Natural killer cell (primary cell): ENCODE measurements around the gene PUS1. TPM values are rescaled to one million over a fixed set of nuclear protein-coding genes. Genes with fewer than 3 reads are reported as not detected.
A peak's percentile ranks its signal among the peaks of the same experiment; 100 is the strongest.

Experiments used
- ATAC-seq, 3 donors: fragments of 150-1000 bp in 2 of 3; fragments of 200-7000 bp in 1 of 3; cut with Tn5 transposase; 1 replicate in 1 of 3; 2 replicates in 2 of 3; pipeline ENCODE4 v1.10.0; 2021; ENCODE audit warnings: mild to moderate bottlenecking in 2 of 3, moderate library complexity in 2 of 3
- DNase-seq, 2 donors: peaks; one replicate each; pipeline versions ENCODE4 v3.0.0 to v3.0.0-alpha.2; 2013 to 2021; ENCODE audit warnings: mixed read lengths in 1 of 2
- H3K27ac ChIP-seq: one replicate; pipeline ENCODE4 v1.5.1; 2013; ENCODE audit warnings: mild to moderate bottlenecking, low read length
- H3K27me3 ChIP-seq: one replicate; pipeline ENCODE4 v1.6.1; 2013; ENCODE audit warnings: low read length; ENCODE audit not compliant: control insufficient read depth, insufficient read depth
- H3K36me3 ChIP-seq: one replicate; pipeline ENCODE4 v1.6.1; 2013; ENCODE audit warnings: low read length; ENCODE audit not compliant: control insufficient read depth, insufficient read depth
- H3K4me1 ChIP-seq: one replicate; pipeline ENCODE4 v1.6.1; 2013; ENCODE audit warnings: low read length; ENCODE audit not compliant: control insufficient read depth, insufficient read depth
- H3K4me3 ChIP-seq: one replicate; pipeline ENCODE4 v1.5.1; 2013; ENCODE audit warnings: low read length
- H3K9me3 ChIP-seq: one replicate; pipeline ENCODE4 v1.6.1; 2013; ENCODE audit warnings: low read length; ENCODE audit not compliant: control insufficient read depth, insufficient read depth
- H3K27ac Mint-ChIP-seq, 2 donors: one replicate each; pipeline ENCODE4 v1.8.0; 2022; ENCODE audit warnings: mild to moderate bottlenecking in 2 of 2, mixed read lengths in 2 of 2, moderate library complexity in 1 of 2
- H3K27me3 Mint-ChIP-seq, 2 donors: one replicate each; pipeline ENCODE4 v1.8.0; 2022; ENCODE audit warnings: low read depth in 2 of 2, mixed read lengths in 2 of 2
- H3K36me3 Mint-ChIP-seq: one replicate; pipeline ENCODE4 v1.8.0; 2022; ENCODE audit warnings: mixed read lengths
- H3K4me1 Mint-ChIP-seq, 2 donors: one replicate each; pipeline ENCODE4 v1.8.0; 2022; ENCODE audit warnings: mixed read lengths in 2 of 2
- H3K4me3 Mint-ChIP-seq: one replicate; pipeline ENCODE4 v1.8.0; 2022; ENCODE audit warnings: mild to moderate bottlenecking, moderate library complexity, mixed read lengths
- H3K9me3 Mint-ChIP-seq, 2 donors: one replicate each; pipeline ENCODE4 v1.8.0; 2022; ENCODE audit warnings: mixed read lengths in 2 of 2
- CTCF ChIP-seq: fragments of 200-600 bp; IDR thresholded peaks from one replicate; pipeline ENCODE4 v1.8.0; 2022; ENCODE audit warnings: antibody characterized with exemption
- WGBS: methylation state at CpG from one replicate; pipeline ENCODE4 v1.1.7; 2013; ENCODE audit warnings: missing lambda C conversion rate; ENCODE audit not compliant: insufficient coverage; 5-methylcytosine and 5-hydroxymethylcytosine counted together
- intact Hi-C: fragments of 100-400 bp; cut with micrococcal nuclease; formaldehyde crosslinking; loops from one replicate; pipeline ENCODE4 v1.14.2; 2022
- total RNA-seq, 4 donors: library from RNA; stranded (reverse); fragments of 120-200 nt in 1 of 4; gene quantifications; one replicate each; pipeline versions ENCODE4 v1.2.3 to v1.2.4, GENCODE V29; 2013 to 2022

The PUS1 gene
- total RNA-seq, 3 donors from 2014 or later (not counting 1 experiment from before 2014, with no cell fraction given): 16.9 to 21.9 (median 20.6) TPM

- intact Hi-C loops: no loop called here
- Histone ChIP-seq H3K9me3 (no peaks in the 10 kb centered on the region), H3K27me3 (no peaks in the 10 kb centered on the region), H3K4me3 (no peak overlapping the region), H3K4me1 (peaks cover 18% of the 10 kb centered on the region), H3K36me3 (peaks cover 5% of the 10 kb centered on the region), H3K27ac (no peak overlapping the region)
- WGBS: 62% methylated on average over 10 of the region's 11 CpGs
- no peak overlapping the region for H3K4me3 Mint-ChIP-seq
- DNase-seq (no peak), ATAC-seq (no peak)
- no peaks in the 10 kb centered on the region for H3K9me3 Mint-ChIP-seq
- no peaks in the 10 kb centered on the region for H3K27me3 Mint-ChIP-seq
- H3K4me1 Mint-ChIP-seq: peaks cover 0 to 7% of the 10 kb centered on the region in 2 donors
- no peaks in the 10 kb centered on the region for H3K36me3 Mint-ChIP-seq
- no peak for TF ChIP-seq CTCF
- no peak overlapping the region for H3K27ac Mint-ChIP-seq
Measured at GRCh38 chr12:131923260-131923659, 5.8 kb upstream of the PUS1 start.

GRCh38 chr12:131927110-131928079 lies 1.7 kb upstream of the PUS1 start:
- TF ChIP-seq CTCF: no peak
- no peak for DNase-seq
- WGBS: 80% methylated on average over 23 of the region's 24 CpGs
- H3K36me3 ChIP-seq: peaks cover 7% of the 10 kb centered on the region
- H3K36me3 Mint-ChIP-seq: no peaks in the 10 kb centered on the region
- no peak for ATAC-seq
- peaks cover 30% of the 10 kb centered on the region for H3K4me1 ChIP-seq
- H3K4me3 ChIP-seq: no peak overlapping the region
- H3K27me3 ChIP-seq: no peaks in the 10 kb centered on the region
- no peaks in the 10 kb centered on the region for H3K27me3 Mint-ChIP-seq
- no peaks in the 10 kb centered on the region for H3K9me3 ChIP-seq
- intact Hi-C loops: no loop called here
- peak overlapping the region in 1 of 2 donors; percentile 95 for H3K27ac Mint-ChIP-seq
- H3K4me1 Mint-ChIP-seq: peaks cover 9 to 23% of the 10 kb centered on the region in 2 donors
- H3K27ac ChIP-seq: no peak overlapping the region
- no peaks in the 10 kb centered on the region for H3K9me3 Mint-ChIP-seq
- H3K4me3 Mint-ChIP-seq: peak overlapping the region; percentile 94

- no peak for DNase-seq
- H3K27ac ChIP-seq: peak overlapping the region; percentile 43
- Mint-ChIP-seq H3K36me3 (no peaks in the 10 kb centered on the region), H3K4me3 (peak overlapping the region; percentile 94), H3K27ac (peak overlapping the region; percentile 83 to 95), H3K27me3 (no peaks in the 10 kb centered on the region), H3K4me1 (peaks cover 9 to 26% of the 10 kb centered on the region in 2 donors), H3K9me3 (no peaks in the 10 kb centered on the region)
- peaks cover 15% of the 10 kb centered on the region for H3K36me3 ChIP-seq
- H3K4me1 ChIP-seq: peaks cover 30% of the 10 kb centered on the region
- no peaks in the 10 kb centered on the region for H3K27me3 ChIP-seq
- no peaks in the 10 kb centered on the region for H3K9me3 ChIP-seq
- peak in 2 of 3 donors; percentile 0 for ATAC-seq
- 28% methylated on average over 32 of the region's 33 CpGs for WGBS
- intact Hi-C loops: no loop called here
- TF ChIP-seq CTCF: no peak
- H3K4me3 ChIP-seq: peak overlapping the region; percentile 73
Measured at GRCh38 chr12:131928080-131928710, 881 bp upstream of the PUS1 start.
